WERI-Rb-1 (cell line): ENCODE results near the gene DSCAM.
A peak's percentile ranks its signal among the peaks of the same experiment; 100 is the strongest.

Experiments
- DNase-seq: peaks from one replicate; pipeline ENCODE4 v3.0.0-alpha.2; 2020
- H3K27ac ChIP-seq: fragments of 250-450 bp; sonication (Bioruptor Pico); 2 replicates; pipeline ENCODE4 v1.5.1; 2020; ENCODE audit warnings: mild to moderate bottlenecking, moderate library complexity
- H3K27me3 ChIP-seq: fragments of 250-450 bp; sonication (Bioruptor Pico); 2 replicates; pipeline ENCODE4 v1.5.1; 2021; ENCODE audit warnings: mild to moderate bottlenecking, low read depth, moderate library complexity; ENCODE audit not compliant: insufficient read depth, severe bottlenecking
- H3K36me3 ChIP-seq: fragments of 250-450 bp; sonication (Bioruptor Pico); 2 replicates; pipeline ENCODE4 v1.5.1; 2020; ENCODE audit warnings: mild to moderate bottlenecking, moderate library complexity
- H3K4me3 ChIP-seq: 2 replicates; pipeline ENCODE4 v1.5.1; 2011; ENCODE audit warnings: low read depth, mild to moderate bottlenecking, control low read depth, low read length
- H3K9me3 ChIP-seq: fragments of 250-450 bp; sonication (Bioruptor Pico); 2 replicates; pipeline ENCODE4 v1.5.1; 2021; ENCODE audit warnings: mild to moderate bottlenecking, moderate library complexity; ENCODE audit not compliant: severe bottlenecking
- CTCF ChIP-seq: IDR thresholded peaks from 2 replicates; pipeline ENCODE4 v1.5.1; 2011; ENCODE audit warnings: low read depth, mild to moderate bottlenecking, control low read depth, inconsistent platforms, low read length

The DSCAM gene

DNA sequence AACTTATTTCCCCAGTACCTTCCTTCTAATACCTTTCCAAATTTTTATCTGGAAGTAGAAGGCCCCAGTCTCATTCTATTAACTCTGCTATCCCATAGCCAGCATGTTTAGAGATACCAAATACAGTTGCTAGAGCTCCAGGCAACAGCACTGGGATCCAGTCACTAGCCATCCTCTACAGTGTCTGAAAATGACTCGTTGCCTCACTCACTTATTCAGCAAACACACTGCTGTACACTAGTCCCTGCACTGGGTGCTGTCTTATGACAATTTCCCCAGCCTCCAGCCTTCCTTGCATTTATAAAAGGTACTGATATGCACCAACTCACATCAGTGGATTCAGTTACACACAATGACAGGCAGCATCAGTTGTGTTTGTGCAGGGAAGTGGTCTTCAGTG, 179.0 kb downstream of the DSCAM start:
- no peak for DNase-seq
- Histone ChIP-seq H3K36me3 (no peaks in the 10 kb centered on the region), H3K4me3 (no peak overlapping the region), H3K27ac (no peak overlapping the region), H3K9me3 (no peaks in the 10 kb centered on the region), H3K27me3 (no peaks in the 10 kb centered on the region)
- TF ChIP-seq CTCF: no peak

- TF ChIP-seq CTCF: no peak
- no peaks in the 10 kb centered on the region for H3K27me3 ChIP-seq
- H3K36me3 ChIP-seq: no peaks in the 10 kb centered on the region
- DNase-seq: no peak
- H3K4me3 ChIP-seq: no peak overlapping the region
- H3K27ac ChIP-seq: no peak overlapping the region
- no peaks in the 10 kb centered on the region for H3K9me3 ChIP-seq
Measured at GRCh38 chr21:40662889-40663288, 184.1 kb downstream of the DSCAM start.

DNA sequence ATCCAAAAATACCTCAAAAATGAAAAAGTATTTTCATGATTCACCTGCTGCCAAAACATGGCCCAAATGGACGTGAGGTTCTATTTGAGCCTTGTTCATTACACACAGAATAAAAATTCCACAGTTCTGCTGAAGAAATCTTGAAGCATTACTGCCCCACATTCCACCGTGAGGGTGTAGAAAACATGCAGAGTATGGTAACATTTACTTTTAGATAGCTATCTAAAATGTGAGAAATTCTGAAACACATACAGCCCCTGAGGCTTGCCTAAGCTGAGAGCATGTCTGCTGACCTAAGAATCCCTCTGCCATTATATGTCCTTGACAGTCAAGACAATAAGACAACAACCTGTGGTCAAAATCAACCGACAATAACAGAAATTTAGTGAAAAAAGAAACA, 186.5 kb downstream of the DSCAM start:
- TF ChIP-seq CTCF: no peak
- DNase-seq: no peak
- Histone ChIP-seq H3K9me3 (no peaks in the 10 kb centered on the region), H3K27ac (no peak overlapping the region), H3K27me3 (no peaks in the 10 kb centered on the region), H3K4me3 (no peak overlapping the region), H3K36me3 (no peaks in the 10 kb centered on the region)

GRCh38 chr21:40658311-40658710, 188.6 kb downstream of the DSCAM start:
- Histone ChIP-seq H3K9me3 (no peaks in the 10 kb centered on the region), H3K4me3 (no peak overlapping the region), H3K27me3 (no peaks in the 10 kb centered on the region), H3K27ac (no peak overlapping the region), H3K36me3 (no peaks in the 10 kb centered on the region)
- TF ChIP-seq CTCF: no peak
- DNase-seq: no peak

DNA sequence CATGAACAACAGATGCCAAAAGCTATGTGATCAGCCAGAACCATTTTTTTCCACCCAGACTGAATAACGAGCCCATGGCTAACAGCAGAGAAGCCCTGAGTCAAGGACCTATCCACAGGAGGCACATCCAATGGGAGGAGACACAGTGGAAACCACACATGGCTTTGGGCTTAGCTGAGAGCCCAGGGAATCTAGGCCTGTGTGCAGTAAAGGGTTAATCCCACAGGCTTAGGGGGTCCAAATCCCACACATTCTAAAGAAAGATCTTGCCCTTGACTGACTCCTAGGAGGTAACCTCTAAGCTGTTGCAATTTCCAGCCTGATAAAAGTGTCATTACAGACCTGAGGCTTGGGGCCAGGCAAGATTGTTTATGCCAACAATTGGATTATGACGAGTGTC, 194.5 kb downstream of the DSCAM start:
- no peak overlapping the region for H3K4me3 ChIP-seq
- H3K36me3 ChIP-seq: no peaks in the 10 kb centered on the region
- H3K27ac ChIP-seq: peak overlapping the region; percentile 24
- H3K9me3 ChIP-seq: peaks cover 8% of the 10 kb centered on the region
- DNase-seq: peak; percentile 83
- TF ChIP-seq CTCF: no peak
- no peaks in the 10 kb centered on the region for H3K27me3 ChIP-seq

DNA sequence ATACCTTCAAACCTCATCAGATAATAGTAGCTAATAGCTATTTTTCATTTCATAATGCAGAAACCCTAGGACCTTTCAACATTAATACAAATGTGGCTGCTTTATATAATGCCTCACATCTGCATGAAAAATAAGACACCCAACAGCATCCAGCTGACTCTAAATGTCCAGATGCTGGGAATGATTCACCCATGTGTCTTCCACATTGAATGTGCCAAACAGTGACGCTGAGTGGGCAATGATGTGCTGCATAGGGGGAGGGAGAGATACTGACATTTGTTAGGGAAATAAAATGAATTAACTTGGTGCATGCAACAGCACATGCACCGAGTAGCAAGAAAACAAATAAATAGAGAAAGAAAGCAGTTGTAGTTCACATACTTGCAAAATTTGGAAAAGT, 199.3 kb downstream of the DSCAM start:
- H3K4me3 ChIP-seq: no peak overlapping the region
- peaks cover 11% of the 10 kb centered on the region for H3K9me3 ChIP-seq
- no peaks in the 10 kb centered on the region for H3K27me3 ChIP-seq
- H3K36me3 ChIP-seq: no peaks in the 10 kb centered on the region
- no peak overlapping the region for H3K27ac ChIP-seq
- no peak for DNase-seq
- no peak for TF ChIP-seq CTCF
